GM20000 (cell line): ENCODE results near the gene PDK2.

Experiments used
- DNase-seq: peaks from one replicate; pipeline ENCODE4 v3.0.0; 2012; ENCODE audit warnings: low spot score
- TF ChIP-seq, protein P1 (sequence below): IDR thresholded peaks from 2 replicates; pipeline ENCODE4 v1.5.1; 2012; ENCODE audit warnings: mild to moderate bottlenecking, control low read depth; ENCODE audit errors: extremely low read depth, missing control alignments

PDK2 gene

DNA sequence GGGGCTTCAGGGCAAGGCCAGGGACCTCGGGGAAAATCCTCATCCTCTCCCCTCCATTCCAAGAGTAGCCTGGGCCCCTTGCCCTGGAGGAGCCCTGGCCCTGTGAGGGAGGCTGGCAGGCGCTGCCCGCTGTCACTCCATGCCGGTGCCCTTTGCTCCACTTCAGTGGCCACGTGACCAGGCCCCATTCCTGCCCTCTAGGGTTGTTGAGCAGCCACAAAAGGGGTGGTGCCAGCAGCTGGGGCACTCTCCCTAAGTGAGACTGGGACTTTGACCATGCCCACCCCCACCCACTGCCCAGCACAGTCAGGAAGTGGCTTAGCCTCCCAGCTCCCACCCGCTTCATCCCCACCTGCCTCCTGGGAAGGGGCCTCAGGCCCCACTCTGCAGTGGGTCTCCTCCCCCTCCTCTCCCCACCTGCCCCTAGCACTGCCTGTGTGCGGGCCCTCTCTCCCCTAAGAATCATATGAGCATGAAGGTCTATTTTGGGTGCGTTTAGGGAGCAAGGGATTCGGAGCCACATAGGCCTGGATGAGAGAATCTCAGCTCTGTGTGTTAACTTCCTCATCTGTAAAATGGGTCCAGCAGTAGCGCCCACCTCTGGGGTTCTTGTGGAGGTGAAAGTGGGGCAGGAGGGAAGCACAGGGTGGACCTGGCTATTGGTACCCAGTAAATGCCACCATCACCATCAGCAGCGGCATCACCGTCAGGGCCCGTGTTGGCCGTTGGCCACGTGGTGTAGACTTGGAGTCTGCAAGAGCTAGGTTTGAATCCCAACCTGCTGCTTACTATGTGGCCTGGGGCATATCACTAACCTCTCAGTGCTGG, 7.2 kb downstream of the PDK2 start:
- TF ChIP-seq, protein P1, sequence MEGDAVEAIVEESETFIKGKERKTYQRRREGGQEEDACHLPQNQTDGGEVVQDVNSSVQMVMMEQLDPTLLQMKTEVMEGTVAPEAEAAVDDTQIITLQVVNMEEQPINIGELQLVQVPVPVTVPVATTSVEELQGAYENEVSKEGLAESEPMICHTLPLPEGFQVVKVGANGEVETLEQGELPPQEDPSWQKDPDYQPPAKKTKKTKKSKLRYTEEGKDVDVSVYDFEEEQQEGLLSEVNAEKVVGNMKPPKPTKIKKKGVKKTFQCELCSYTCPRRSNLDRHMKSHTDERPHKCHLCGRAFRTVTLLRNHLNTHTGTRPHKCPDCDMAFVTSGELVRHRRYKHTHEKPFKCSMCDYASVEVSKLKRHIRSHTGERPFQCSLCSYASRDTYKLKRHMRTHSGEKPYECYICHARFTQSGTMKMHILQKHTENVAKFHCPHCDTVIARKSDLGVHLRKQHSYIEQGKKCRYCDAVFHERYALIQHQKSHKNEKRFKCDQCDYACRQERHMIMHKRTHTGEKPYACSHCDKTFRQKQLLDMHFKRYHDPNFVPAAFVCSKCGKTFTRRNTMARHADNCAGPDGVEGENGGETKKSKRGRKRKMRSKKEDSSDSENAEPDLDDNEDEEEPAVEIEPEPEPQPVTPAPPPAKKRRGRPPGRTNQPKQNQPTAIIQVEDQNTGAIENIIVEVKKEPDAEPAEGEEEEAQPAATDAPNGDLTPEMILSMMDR, result no peak
- no peak for DNase-seq

DNA sequence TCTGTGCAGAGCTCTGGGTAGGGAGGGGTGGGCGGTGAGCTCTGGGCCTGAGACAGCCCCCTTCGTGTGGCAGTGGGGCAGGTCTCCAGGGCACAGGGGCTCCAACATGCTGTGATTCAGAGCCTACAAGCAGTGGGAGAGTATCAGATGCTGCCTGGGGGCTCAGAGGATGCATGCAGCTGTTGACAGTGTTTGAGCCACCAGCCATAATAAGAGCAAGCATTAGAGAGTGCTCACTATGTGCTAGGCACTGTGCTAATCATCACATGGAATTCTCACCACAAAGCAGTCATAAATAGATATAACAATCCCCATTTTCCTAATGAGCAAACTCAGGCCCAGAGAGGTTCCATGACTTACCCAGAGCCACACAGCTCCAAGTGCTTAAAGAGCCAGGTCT, 8.1 kb downstream of the PDK2 start:
- TF ChIP-seq, protein P1, result no peak
- no peak for DNase-seq

DNA sequence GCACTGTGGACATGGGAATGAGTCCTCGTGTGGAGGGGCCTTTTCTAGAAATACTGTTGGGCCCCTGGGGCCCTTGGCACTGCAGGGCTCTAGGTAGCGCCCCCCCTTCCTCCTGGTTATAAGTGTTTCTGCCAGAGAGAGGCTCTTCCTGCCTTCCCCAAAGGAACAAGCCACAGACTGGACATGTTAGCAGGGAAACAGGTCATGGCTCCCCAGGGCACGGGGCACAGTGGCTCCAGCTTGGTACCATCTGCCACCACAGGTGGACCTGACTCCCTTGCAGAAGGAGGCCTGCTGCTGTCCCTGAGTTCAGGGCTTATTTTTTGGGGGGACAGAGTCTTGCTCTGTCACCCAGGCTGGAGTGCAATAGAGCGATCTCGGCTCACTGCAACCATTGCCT, 8.8 kb downstream of the PDK2 start:
- DNase-seq, result no peak
- TF ChIP-seq, protein P1, result no peak

DNA sequence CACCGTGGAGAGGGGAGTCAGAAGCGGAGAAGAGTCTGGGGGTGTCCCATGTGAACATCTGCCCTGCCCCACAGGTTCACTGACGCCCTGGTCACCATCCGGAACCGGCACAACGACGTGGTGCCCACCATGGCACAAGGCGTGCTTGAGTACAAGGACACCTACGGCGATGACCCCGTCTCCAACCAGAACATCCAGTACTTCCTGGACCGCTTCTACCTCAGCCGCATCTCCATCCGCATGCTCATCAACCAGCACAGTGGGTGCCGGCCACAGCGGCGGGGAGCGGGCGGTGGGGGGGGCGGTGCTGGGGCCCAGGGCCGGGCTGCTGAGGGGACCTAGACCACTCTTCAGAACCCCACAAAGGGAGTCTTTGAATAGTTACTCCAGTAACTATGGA, 10.7 kb downstream of the PDK2 start:
- TF ChIP-seq, protein P1, result no peak
- DNase-seq, result no peak

DNA sequence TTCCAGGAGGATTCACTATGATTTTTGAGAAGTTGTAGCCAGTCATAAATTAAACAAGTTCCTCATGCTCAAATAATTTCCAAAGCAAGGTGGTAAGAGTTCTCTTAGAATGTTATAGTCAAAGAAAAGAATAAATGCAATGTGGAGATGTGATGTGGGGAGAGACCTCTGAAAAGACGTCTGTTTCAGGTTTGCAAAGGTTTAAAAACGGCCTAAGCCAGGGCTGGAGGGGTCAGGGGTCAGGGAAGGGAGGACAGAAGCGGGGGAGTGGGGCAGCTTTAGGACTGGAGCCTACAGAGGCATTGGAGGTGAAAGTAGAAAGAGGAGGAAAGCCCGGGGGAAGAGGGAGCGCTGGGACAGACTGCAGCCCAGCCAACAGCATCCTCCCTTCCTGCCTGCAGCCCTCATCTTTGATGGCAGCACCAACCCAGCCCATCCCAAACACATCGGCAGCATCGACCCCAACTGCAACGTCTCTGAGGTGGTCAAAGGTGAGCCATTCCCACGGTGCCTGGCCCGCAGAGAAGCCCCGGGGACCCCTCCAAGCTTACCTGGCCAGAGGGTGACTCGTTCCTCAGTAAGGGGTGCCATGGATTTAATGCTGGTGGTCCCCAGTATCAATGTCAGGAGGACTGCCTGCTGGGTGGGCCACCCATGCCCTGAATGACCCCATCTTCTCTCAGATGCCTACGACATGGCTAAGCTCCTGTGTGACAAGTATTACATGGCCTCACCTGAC, 11.4 kb downstream of the PDK2 start:
- TF ChIP-seq, protein P1, result no peak
- DNase-seq, result no peak

DNA sequence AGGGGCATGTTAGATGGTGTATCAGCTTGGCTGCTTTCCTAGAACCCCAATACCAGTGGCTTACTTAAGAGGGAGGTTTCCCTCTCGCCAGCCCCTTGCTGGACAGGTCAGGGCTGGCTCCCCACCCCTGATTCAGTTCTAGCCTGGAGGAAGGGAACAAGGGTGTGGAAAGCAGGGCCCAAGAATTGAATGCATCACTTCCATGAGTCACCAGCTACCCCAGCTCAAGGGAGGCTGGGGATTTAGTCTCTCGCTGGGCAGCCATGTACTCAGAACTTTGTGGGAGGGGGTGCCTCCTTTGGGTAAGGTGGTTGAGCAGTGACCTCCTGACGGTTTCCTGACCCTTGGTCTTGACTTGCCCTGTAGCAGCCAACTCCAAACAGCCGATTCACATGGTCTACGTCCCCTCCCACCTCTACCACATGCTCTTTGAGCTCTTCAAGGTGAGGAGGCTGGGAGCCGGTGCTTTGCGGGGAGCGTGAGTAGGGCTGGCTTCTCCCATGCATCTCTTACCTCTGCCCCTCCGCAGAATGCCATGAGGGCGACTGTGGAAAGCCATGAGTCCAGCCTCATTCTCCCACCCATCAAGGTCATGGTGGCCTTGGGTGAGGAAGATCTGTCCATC, 12.8 kb downstream of the PDK2 start:
- TF ChIP-seq, protein P1, result no peak
- DNase-seq, result no peak

DNA sequence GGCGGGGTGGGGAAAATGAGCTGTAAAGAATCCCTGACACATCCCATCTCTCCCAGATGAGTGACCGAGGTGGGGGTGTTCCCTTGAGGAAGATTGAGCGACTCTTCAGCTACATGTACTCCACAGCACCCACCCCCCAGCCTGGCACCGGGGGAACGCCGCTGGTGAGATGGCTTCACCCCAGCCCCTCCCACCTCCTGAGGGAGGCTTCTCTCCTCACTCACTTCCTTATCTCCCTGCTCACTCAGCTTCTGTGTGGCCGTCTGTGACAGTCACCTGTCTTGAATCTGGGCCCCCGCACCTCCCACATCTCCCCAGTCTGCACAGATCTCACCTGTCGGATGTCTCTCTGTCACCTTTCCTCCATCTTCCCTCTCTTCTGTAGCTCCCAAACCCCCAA, 13.4 kb downstream of the PDK2 start:
- DNase-seq, result no peak
- TF ChIP-seq, protein P1, result no peak
